OCI-LY1 (cell line): Measurements from ENCODE around the gene KCNA10.

Experiments used
- H2AFZ ChIP-seq: fragments of 200-600 bp; sonication (generic), shearing (Covaris generic); 2 replicates; pipeline ENCODE4 v1.6.0; 2014; ENCODE audit warnings: antibody characterized with exemption, mild to moderate bottlenecking, low read length
- H3F3A ChIP-seq: fragments of 200-600 bp; sonication (generic), shearing (Covaris generic); 2 replicates; pipeline ENCODE4 v1.6.0; 2014; ENCODE audit warnings: mild to moderate bottlenecking, antibody characterized with exemption, low read length, moderate library complexity; ENCODE audit not compliant: insufficient read depth
- H3K27ac ChIP-seq: fragments of 200-600 bp; sonication (generic); 2 replicates; pipeline ENCODE4 v1.5.1; 2014; ENCODE audit warnings: low read length, mixed run types, mild to moderate bottlenecking, low read depth; ENCODE audit not compliant: poor library complexity, severe bottlenecking
- H3K27me3 ChIP-seq: fragments of 200-600 bp; sonication (generic); 2 replicates; pipeline ENCODE4 v1.6.0; 2014; ENCODE audit warnings: antibody characterized with exemption, mild to moderate bottlenecking, low read length, moderate library complexity; ENCODE audit not compliant: insufficient read depth
- H3K36me3 ChIP-seq: fragments of 200-600 bp; sonication (generic); 2 replicates; pipeline ENCODE4 v1.6.1; 2014; ENCODE audit warnings: mild to moderate bottlenecking, antibody characterized with exemption, low read length, moderate library complexity, mixed read lengths; ENCODE audit not compliant: insufficient read depth
- H3K4me1 ChIP-seq: fragments of 200-600 bp; sonication (generic); 2 replicates; pipeline ENCODE4 v1.5.1; 2014; ENCODE audit warnings: mild to moderate bottlenecking, low read length, moderate library complexity; ENCODE audit not compliant: insufficient read depth, severe bottlenecking
- H3K4me2 ChIP-seq: fragments of 200-600 bp; sonication (generic), shearing (Covaris generic); 2 replicates; pipeline ENCODE4 v1.6.1; 2014; ENCODE audit warnings: low read length
- H3K4me3 ChIP-seq: fragments of 200-600 bp; sonication (generic); 2 replicates; pipeline ENCODE4 v1.5.1; 2014; ENCODE audit warnings: low read length, low read depth, mild to moderate bottlenecking, mixed read lengths; ENCODE audit not compliant: poor library complexity, severe bottlenecking
- H3K79me2 ChIP-seq: fragments of 200-600 bp; shearing (Covaris generic); 2 replicates; pipeline ENCODE4 v1.6.1; 2016; ENCODE audit warnings: mixed run types, low read length, mixed read lengths; ENCODE audit not compliant: insufficient read depth
- H3K9ac ChIP-seq: fragments of 200-600 bp; sonication (generic), shearing (Covaris generic); 2 replicates; pipeline ENCODE4 v1.6.1; 2014; ENCODE audit warnings: mild to moderate bottlenecking, low read length, mixed read lengths
- H3K9me2 ChIP-seq: fragments of 200-600 bp; sonication (generic), shearing (Covaris generic); 2 replicates; pipeline ENCODE4 v1.6.1; 2014; ENCODE audit warnings: low read depth, mild to moderate bottlenecking, low read length, mixed read lengths
- H3K9me3 ChIP-seq: fragments of 200-600 bp; shearing (Covaris generic); 2 replicates; pipeline ENCODE4 v1.6.1; 2014; ENCODE audit warnings: low read length, mixed read lengths
- H4K20me1 ChIP-seq: fragments of 200-600 bp; sonication (generic), shearing (Covaris generic); 2 replicates; pipeline ENCODE4 v1.6.0; 2016; ENCODE audit warnings: mild to moderate bottlenecking, low read length; ENCODE audit not compliant: insufficient read depth
- CTCF ChIP-seq: fragments of 200-600 bp; sonication (generic), shearing (Covaris generic); IDR thresholded peaks from 2 replicates; pipeline ENCODE4 v1.5.1; 2017; ENCODE audit warnings: mild to moderate bottlenecking, antibody characterized with exemption, low read length, moderate library complexity, mixed read lengths
- EZH2 ChIP-seq: fragments of 200-600 bp; sonication (generic), shearing (Covaris generic); IDR thresholded peaks from 2 replicates; pipeline ENCODE4 v1.8.0; 2017; ENCODE audit warnings: borderline replicate concordance, mixed run types, mild to moderate bottlenecking, antibody characterized with exemption, low read length, moderate library complexity, mixed read lengths

Gene KCNA10

GRCh38 chr1:110515891-110516290, 3.1 kb downstream of the KCNA10 start:
- H3K27me3 ChIP-seq = peaks cover 4% of the 10 kb centered on the region; the same call in 1 of the 2 replicates
- H3K4me2 ChIP-seq = no peak overlapping the region
- no peaks in the 10 kb centered on the region for H3K36me3 ChIP-seq
- H3K27ac ChIP-seq = no peak overlapping the region
- H3F3A ChIP-seq = no peaks in the 10 kb centered on the region
- no peak overlapping the region for H2AFZ ChIP-seq
- H3K79me2 ChIP-seq = no peaks in the 10 kb centered on the region
- H3K9me3 ChIP-seq = no peaks in the 10 kb centered on the region
- TF ChIP-seq EZH2 = no peak
- no peak for TF ChIP-seq CTCF
- H3K9ac ChIP-seq = no peak overlapping the region
- no peaks in the 10 kb centered on the region for H4K20me1 ChIP-seq
- no peaks in the 10 kb centered on the region for H3K9me2 ChIP-seq
- H3K4me1 ChIP-seq = no peaks in the 10 kb centered on the region
- H3K4me3 ChIP-seq = no peak overlapping the region

DNA sequence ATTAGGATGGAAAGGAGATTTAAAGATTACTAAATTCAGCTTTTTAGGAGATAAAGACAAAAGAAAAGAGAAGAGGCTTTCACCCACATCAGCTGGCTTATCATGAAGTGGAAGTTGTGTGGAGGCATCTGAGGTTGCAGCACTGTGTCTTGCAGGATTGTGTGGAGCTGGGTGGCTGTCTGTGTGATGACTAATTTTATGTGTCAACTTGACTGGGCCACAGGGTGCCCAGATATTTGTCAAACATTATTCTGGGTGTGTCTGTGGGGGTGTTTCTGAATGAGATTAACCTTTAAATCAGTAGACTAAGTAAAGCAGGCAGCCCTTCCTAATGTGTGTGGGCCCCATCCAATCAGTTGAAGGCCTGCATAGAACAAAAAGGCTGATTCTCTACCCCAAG, 3.9 kb downstream of the KCNA10 start:
- no peaks in the 10 kb centered on the region for H3K4me1 ChIP-seq
- H4K20me1 ChIP-seq = no peaks in the 10 kb centered on the region
- no peak overlapping the region for H3K4me2 ChIP-seq
- H2AFZ ChIP-seq = no peak overlapping the region
- H3K27ac ChIP-seq = no peak overlapping the region
- no peaks in the 10 kb centered on the region for H3F3A ChIP-seq
- H3K79me2 ChIP-seq = no peaks in the 10 kb centered on the region
- H3K36me3 ChIP-seq = no peaks in the 10 kb centered on the region
- H3K9me3 ChIP-seq = no peaks in the 10 kb centered on the region
- TF ChIP-seq CTCF (no peak), EZH2 (no peak)
- no peak overlapping the region for H3K4me3 ChIP-seq
- H3K9ac ChIP-seq = no peak overlapping the region
- peaks cover 4% of the 10 kb centered on the region for H3K27me3 ChIP-seq
- no peaks in the 10 kb centered on the region for H3K9me2 ChIP-seq

DNA sequence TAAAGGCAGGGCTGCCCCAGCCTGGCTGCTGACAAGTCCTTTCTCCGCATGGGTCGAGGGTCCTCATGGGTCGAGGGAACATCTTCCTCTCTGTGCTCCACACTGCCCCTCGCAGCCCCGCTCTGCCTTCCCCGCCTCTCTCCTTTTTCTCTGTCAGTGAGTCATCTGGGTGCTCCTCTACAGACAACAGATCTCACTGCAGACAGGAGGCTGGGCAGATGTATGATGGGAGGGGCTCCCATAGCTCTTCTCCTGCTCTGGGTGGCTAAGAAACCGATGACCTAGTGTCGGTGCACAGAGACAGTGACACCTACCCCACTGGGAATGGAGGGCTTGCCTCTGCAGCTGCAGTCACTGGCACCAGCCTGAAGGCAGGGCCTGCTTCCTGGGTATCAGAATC, 5.5 kb downstream of the KCNA10 start:
- no peaks in the 10 kb centered on the region for H3K36me3 ChIP-seq
- H3K27me3 ChIP-seq = peaks cover 4% of the 10 kb centered on the region
- TF ChIP-seq CTCF (no peak), EZH2 (no peak)
- H4K20me1 ChIP-seq = no peaks in the 10 kb centered on the region
- no peaks in the 10 kb centered on the region for H3K79me2 ChIP-seq
- no peak overlapping the region for H3K27ac ChIP-seq
- no peaks in the 10 kb centered on the region for H3K4me1 ChIP-seq
- H3K4me2 ChIP-seq = no peak overlapping the region
- H3K9me2 ChIP-seq = no peaks in the 10 kb centered on the region
- no peaks in the 10 kb centered on the region for H3K9me3 ChIP-seq
- H2AFZ ChIP-seq = no peak overlapping the region
- H3K9ac ChIP-seq = no peak overlapping the region
- H3F3A ChIP-seq = no peaks in the 10 kb centered on the region
- H3K4me3 ChIP-seq = no peak overlapping the region
